ENCODE data around the gene ZNF33A. TPM values are rescaled to one million over a fixed set of nuclear protein-coding genes. Genes with fewer than 3 reads are reported as not detected.
"Not testable (repeated sequence)": the region's sequence is repeated elsewhere in the genome, so short reads cannot be mapped to it uniquely, and the experiment has no call there.

Gene ZNF33A
- total RNA-seq, 1 donor = 16.8 TPM

- no peak for TF ChIP-seq CTCF (IDR thresholded peaks at IDR 0.05; ENCODE audit: insufficient read depth, low read depth, low read length)
- DNase-seq (ENCODE audit: low read depth) = no peak
- H3K4me3 ChIP-seq (ENCODE audit: low read depth, low read length) = no peak overlapping the region
These were observed 18.8 kb upstream of the ZNF33A start for GRCh38 chr10:37991655-37992054.

GRCh38 chr10:37992083-37992482, 18.4 kb upstream of the ZNF33A start:
- DNase-seq (ENCODE audit: low read depth) = no peak
- TF ChIP-seq CTCF (IDR thresholded peaks at IDR 0.05; ENCODE audit: insufficient read depth, low read depth, low read length) = no peak

GRCh38 chr10:37998920-37999319, 11.6 kb upstream of the ZNF33A start:
- H3K4me3 ChIP-seq (ENCODE audit: low read depth, low read length); DNase-seq (ENCODE audit: low read depth): not testable (repeated sequence)

More at GRCh38 chr10:37992083-37992482, 18.4 kb upstream of the ZNF33A start:
- no peak overlapping the region for H3K4me3 ChIP-seq (ENCODE audit: low read depth, low read length)

- not testable (repeated sequence) for H3K4me3 ChIP-seq (ENCODE audit: low read depth, low read length); DNase-seq (ENCODE audit: low read depth)
These were observed 10.0 kb upstream of the ZNF33A start for GRCh38 chr10:38000474-38000873.

- no peak for DNase-seq (ENCODE audit: low read depth)
- no peak overlapping the region for H3K4me3 ChIP-seq (ENCODE audit: low read depth, low read length)
- no peak for TF ChIP-seq CTCF (IDR thresholded peaks at IDR 0.05; ENCODE audit: insufficient read depth, low read depth, low read length)
These were observed 7.4 kb upstream of the ZNF33A start for GRCh38 chr10:38003026-38003425.

- DNase-seq (ENCODE audit: low read depth) = no peak
- no peak overlapping the region for H3K4me3 ChIP-seq (ENCODE audit: low read depth, low read length)
- TF ChIP-seq CTCF (IDR thresholded peaks at IDR 0.05; ENCODE audit: insufficient read depth, low read depth, low read length) = no peak
These were observed 6.9 kb upstream of the ZNF33A start for GRCh38 chr10:38003588-38003987.

GRCh38 chr10:38007551-38007950, 2.9 kb upstream of the ZNF33A start:
- no peak for DNase-seq (ENCODE audit: low read depth)
- TF ChIP-seq CTCF (IDR thresholded peaks at IDR 0.05; ENCODE audit: insufficient read depth, low read depth, low read length) = no peak
- H3K4me3 ChIP-seq (ENCODE audit: low read depth, low read length) = no peak overlapping the region

GRCh38 chr10:38007991-38008390, 2.5 kb upstream of the ZNF33A start:
- H3K4me3 ChIP-seq (ENCODE audit: low read depth, low read length) = no peak overlapping the region
- TF ChIP-seq CTCF (IDR thresholded peaks at IDR 0.05; ENCODE audit: insufficient read depth, low read depth, low read length) = no peak
- DNase-seq (ENCODE audit: low read depth) = no peak
